ENCODE results near the gene ERI3. TPM values are rescaled to one million over a fixed set of nuclear protein-coding genes. Genes with fewer than 3 reads are reported as not detected.

Gene ERI3
- total RNA-seq, 4 donors from 2014 or later: 27.0 to 35.1 (median 31.8) TPM

- Histone ChIP-seq H3K4me1 (peaks cover 7 to 25% (median 14%) of the 10 kb centered on the region in 3 donors), H3K36me3 (no peaks in the 10 kb centered on the region), H3K9me3 (no peaks in the 10 kb centered on the region), H3K27ac (no peak overlapping the region), H3K27me3 (no peaks in the 10 kb centered on the region), H3K4me3 (no peak overlapping the region)
- TF ChIP-seq CTCF (IDR thresholded peaks at IDR 0.05) (no peak), POLR2A (IDR thresholded peaks at IDR 0.05) (no peak)
- WGBS, 2 donors: 63 to 70% methylated on average over 4 of the region's 4 CpGs
- no peak for DNase-seq
- intact Hi-C loops (cut with DNase I): no loop called here
Measured at GRCh38 chr1:44357710-44358109, 2.7 kb upstream of the ERI3 start.

- Histone ChIP-seq H3K36me3 (no peaks in the 10 kb centered on the region), H3K4me3 (peak overlapping the region; percentile 81 to 100 (median 91)), H3K27me3 (no peaks in the 10 kb centered on the region), H3K4me1 (peaks cover 7 to 28% (median 14%) of the 10 kb centered on the region in 3 donors), H3K9me3 (no peaks in the 10 kb centered on the region), H3K27ac (no peak overlapping the region)
- WGBS, 2 donors: 64 to 68% methylated on average over 11 to 12 of the region's 12 CpGs
- intact Hi-C loops (cut with DNase I): no loop called here
- TF ChIP-seq POLR2A (IDR thresholded peaks at IDR 0.05) (no peak), CTCF (IDR thresholded peaks at IDR 0.05) (no peak)
- DNase-seq: no peak
Measured at GRCh38 chr1:44355582-44356305, 687 bp upstream of the ERI3 start.

GRCh38 chr1:44354268-44354839, 703 bp downstream of the ERI3 start:
- 42 to 48% methylated on average over 7 to 10 of the region's 10 CpGs for WGBS, 2 donors
- Histone ChIP-seq H3K27me3 (no peaks in the 10 kb centered on the region), H3K4me3 (peak overlapping the region; percentile 81 to 100 (median 91)), H3K9me3 (no peaks in the 10 kb centered on the region), H3K4me1 (peaks cover 7 to 28% (median 14%) of the 10 kb centered on the region in 3 donors), H3K27ac (peak overlapping the region; percentile 82 to 88 (median 85)), H3K36me3 (no peaks in the 10 kb centered on the region)
- intact Hi-C loops (cut with DNase I): no loop called here
- no peak for DNase-seq
- TF ChIP-seq CTCF (IDR thresholded peaks at IDR 0.05): no peak
- TF ChIP-seq POLR2A (IDR thresholded peaks at IDR 0.05): no peak

- WGBS, 2 donors: 80% methylated on average over 1 of the region's 1 CpG; no CpG with 5 or more reads in 1 of the 2 donors
- TF ChIP-seq POLR2A (IDR thresholded peaks at IDR 0.05): no peak
- TF ChIP-seq CTCF (IDR thresholded peaks at IDR 0.05): no peak
Measured at GRCh38 chr1:44353604-44354003, 1.5 kb downstream of the ERI3 start.

GRCh38 chr1:44351289-44351688, 3.8 kb downstream of the ERI3 start:
- TF ChIP-seq POLR2A (IDR thresholded peaks at IDR 0.05) (no peak), CTCF (IDR thresholded peaks at IDR 0.05) (no peak)
- DNase-seq: no peak
- H3K36me3 ChIP-seq: no peaks in the 10 kb centered on the region
- H3K9me3 ChIP-seq: no peaks in the 10 kb centered on the region
- 90 to 100% methylated on average over 2 of the region's 2 CpGs for whole genome bisulfite sequencing, 2 donors
- H3K4me3 ChIP-seq: no peak overlapping the region
- peaks cover 7 to 43% (median 14%) of the 10 kb centered on the region in 3 donors for H3K4me1 ChIP-seq
- H3K27me3 ChIP-seq: no peaks in the 10 kb centered on the region
- no peak overlapping the region for H3K27ac ChIP-seq
- intact Hi-C loops (cut with DNase I): no loop called here

More at GRCh38 chr1:44353604-44354003, 1.5 kb downstream of the ERI3 start:
- no peak for DNase-seq
- no peak overlapping the region for H3K4me3 ChIP-seq
- intact Hi-C loops (cut with DNase I): no loop called here
- H3K4me1 ChIP-seq: peaks cover 7 to 28% (median 14%) of the 10 kb centered on the region in 3 donors
- no peaks in the 10 kb centered on the region for H3K9me3 ChIP-seq
- H3K36me3 ChIP-seq: no peaks in the 10 kb centered on the region
- H3K27me3 ChIP-seq: no peaks in the 10 kb centered on the region
- H3K27ac ChIP-seq: no peak overlapping the region
